ENCODE measurements around the gene CNKSR2. TPM values are rescaled to one million over a fixed set of nuclear protein-coding genes. Genes with fewer than 3 reads are reported as not detected.

Gene CNKSR2
- total and polyA plus RNA-seq, 2 experiments from 2014 or later: 13.9 to 40.9 TPM

DNA sequence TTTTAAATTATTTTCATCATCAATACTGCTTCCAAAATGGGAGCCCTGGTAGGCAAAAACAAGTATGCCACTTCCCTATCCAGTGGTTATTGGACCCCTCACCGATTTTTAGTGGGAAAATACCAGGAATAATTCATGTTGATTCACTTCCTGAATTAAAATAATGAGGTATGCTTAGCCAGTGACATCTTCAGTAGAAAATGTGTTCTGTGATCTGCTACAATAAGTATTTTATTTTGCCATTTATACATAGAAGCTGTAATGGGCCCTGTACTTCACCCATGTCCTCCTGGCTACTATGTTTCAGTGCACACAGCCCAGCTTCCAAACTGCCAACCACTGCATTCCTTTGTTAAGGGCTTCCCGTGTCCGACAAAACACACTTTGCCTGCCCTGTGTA lies 324.9 kb downstream of the CNKSR2 start (continued):
- TF ChIP-seq, protein P1, sequence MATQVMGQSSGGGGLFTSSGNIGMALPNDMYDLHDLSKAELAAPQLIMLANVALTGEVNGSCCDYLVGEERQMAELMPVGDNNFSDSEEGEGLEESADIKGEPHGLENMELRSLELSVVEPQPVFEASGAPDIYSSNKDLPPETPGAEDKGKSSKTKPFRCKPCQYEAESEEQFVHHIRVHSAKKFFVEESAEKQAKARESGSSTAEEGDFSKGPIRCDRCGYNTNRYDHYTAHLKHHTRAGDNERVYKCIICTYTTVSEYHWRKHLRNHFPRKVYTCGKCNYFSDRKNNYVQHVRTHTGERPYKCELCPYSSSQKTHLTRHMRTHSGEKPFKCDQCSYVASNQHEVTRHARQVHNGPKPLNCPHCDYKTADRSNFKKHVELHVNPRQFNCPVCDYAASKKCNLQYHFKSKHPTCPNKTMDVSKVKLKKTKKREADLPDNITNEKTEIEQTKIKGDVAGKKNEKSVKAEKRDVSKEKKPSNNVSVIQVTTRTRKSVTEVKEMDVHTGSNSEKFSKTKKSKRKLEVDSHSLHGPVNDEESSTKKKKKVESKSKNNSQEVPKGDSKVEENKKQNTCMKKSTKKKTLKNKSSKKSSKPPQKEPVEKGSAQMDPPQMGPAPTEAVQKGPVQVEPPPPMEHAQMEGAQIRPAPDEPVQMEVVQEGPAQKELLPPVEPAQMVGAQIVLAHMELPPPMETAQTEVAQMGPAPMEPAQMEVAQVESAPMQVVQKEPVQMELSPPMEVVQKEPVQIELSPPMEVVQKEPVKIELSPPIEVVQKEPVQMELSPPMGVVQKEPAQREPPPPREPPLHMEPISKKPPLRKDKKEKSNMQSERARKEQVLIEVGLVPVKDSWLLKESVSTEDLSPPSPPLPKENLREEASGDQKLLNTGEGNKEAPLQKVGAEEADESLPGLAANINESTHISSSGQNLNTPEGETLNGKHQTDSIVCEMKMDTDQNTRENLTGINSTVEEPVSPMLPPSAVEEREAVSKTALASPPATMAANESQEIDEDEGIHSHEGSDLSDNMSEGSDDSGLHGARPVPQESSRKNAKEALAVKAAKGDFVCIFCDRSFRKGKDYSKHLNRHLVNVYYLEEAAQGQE (IDR thresholded peaks at IDR 0.05; ENCODE audit: unreplicated experiment): no peak
- no peak for TF ChIP-seq EZH2 (IDR thresholded peaks at IDR 0.05; ENCODE audit: low read depth, unreplicated experiment)
- TF ChIP-seq, protein P2, sequence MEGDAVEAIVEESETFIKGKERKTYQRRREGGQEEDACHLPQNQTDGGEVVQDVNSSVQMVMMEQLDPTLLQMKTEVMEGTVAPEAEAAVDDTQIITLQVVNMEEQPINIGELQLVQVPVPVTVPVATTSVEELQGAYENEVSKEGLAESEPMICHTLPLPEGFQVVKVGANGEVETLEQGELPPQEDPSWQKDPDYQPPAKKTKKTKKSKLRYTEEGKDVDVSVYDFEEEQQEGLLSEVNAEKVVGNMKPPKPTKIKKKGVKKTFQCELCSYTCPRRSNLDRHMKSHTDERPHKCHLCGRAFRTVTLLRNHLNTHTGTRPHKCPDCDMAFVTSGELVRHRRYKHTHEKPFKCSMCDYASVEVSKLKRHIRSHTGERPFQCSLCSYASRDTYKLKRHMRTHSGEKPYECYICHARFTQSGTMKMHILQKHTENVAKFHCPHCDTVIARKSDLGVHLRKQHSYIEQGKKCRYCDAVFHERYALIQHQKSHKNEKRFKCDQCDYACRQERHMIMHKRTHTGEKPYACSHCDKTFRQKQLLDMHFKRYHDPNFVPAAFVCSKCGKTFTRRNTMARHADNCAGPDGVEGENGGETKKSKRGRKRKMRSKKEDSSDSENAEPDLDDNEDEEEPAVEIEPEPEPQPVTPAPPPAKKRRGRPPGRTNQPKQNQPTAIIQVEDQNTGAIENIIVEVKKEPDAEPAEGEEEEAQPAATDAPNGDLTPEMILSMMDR (conservative IDR thresholded peaks at IDR 0.05; ENCODE audit: low read depth in 2 of 2): no peak
- no peak for TF ChIP-seq NANOG (IDR thresholded peaks at IDR 0.05; ENCODE audit: borderline replicate concordance)
- no peak for TF ChIP-seq ZNF331 (CRISPR knock-in tag; IDR thresholded peaks at IDR 0.05; ENCODE audit: low read depth)

DNA sequence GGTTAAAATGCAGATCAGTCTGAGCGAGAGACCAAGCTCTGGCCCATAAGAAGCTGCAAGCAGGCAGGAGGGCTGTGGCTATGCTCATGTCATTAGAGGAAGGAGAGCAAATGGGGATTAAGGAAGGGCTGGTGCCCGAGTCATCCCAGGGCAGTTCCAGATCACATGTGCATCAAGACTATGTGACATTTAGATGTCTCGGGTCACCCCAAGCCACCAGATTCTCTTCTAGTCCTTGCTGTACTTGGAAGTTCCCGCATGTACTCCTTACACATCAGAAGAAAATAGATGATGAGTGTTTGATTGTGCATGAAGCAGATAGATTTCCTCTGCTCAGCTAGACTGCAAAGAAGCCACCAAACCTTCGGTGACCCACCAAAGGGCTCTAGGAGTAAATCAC lies 326.1 kb downstream of the CNKSR2 start:
- DNase-seq (ENCODE audit: low spot score) (no peak), ATAC-seq (no peak)
- Mint-ChIP-seq H3K4me3 (no peak overlapping the region), H3K27ac (no peak overlapping the region), H3K4me1 (peaks cover 11% of the 10 kb centered on the region; the same call in 2 of the 3 replicates), H3K27me3 (ENCODE audit: insufficient read depth, low read depth, poor library complexity) (no peaks in the 10 kb centered on the region), H3K36me3 (ENCODE audit: low read depth) (no peaks in the 10 kb centered on the region), H3K9me3 (no peaks in the 10 kb centered on the region)
- no peak overlapping the region for H2AFZ ChIP-seq
- H3K79me2 ChIP-seq (replicated peaks; ENCODE audit: insufficient read depth): no peaks in the 10 kb centered on the region
- no peak overlapping the region for H3K4me2 ChIP-seq
- H3K4me3 ChIP-seq: no peak overlapping the region
- H3K4me1 ChIP-seq (ENCODE audit: insufficient read depth): no peaks in the 10 kb centered on the region
- H3K27me3 ChIP-seq (ENCODE audit: insufficient read depth): no peaks in the 10 kb centered on the region
- H3K9me2 ChIP-seq (ENCODE audit: insufficient read depth): no peaks in the 10 kb centered on the region
- no peaks in the 10 kb centered on the region for H3F3A ChIP-seq (replicated peaks; ENCODE audit: low read depth)
- H4K20me1 ChIP-seq (replicated peaks; ENCODE audit: insufficient read depth): no peaks in the 10 kb centered on the region
- no peaks in the 10 kb centered on the region for H3K36me3 ChIP-seq (ENCODE audit: insufficient read depth)
- no peak overlapping the region for H3K27ac ChIP-seq (ENCODE audit: low read depth)
- TF ChIP-seq ZNF114 (CRISPR knock-in tag; IDR thresholded peaks at IDR 0.05) (no peak), NANOG (IDR thresholded peaks at IDR 0.05; ENCODE audit: borderline replicate concordance) (no peak), EZH2 (IDR thresholded peaks at IDR 0.05; ENCODE audit: low read depth, unreplicated experiment) (no peak), ZNF331 (CRISPR knock-in tag; IDR thresholded peaks at IDR 0.05; ENCODE audit: low read depth) (no peak), JUNB (IDR thresholded peaks at IDR 0.05; ENCODE audit: unreplicated experiment) (no peak), STAT1 (IDR thresholded peaks at IDR 0.05; ENCODE audit: unreplicated experiment) (no peak), EZH2phosphoT487 (IDR thresholded peaks at IDR 0.05; ENCODE audit: unreplicated experiment) (no peak), POLR2AphosphoS5 (IDR thresholded peaks at IDR 0.05; ENCODE audit: low read depth) (no peak), CREB1 (CRISPR knock-in tag; IDR thresholded peaks at IDR 0.05; ENCODE audit: low read depth) (no peak)
- TF ChIP-seq, protein P1 (IDR thresholded peaks at IDR 0.05; ENCODE audit: unreplicated experiment): no peak
- TF ChIP-seq, protein P2 (conservative IDR thresholded peaks at IDR 0.05; ENCODE audit: low read depth in 2 of 2): no peak
- TF ChIP-seq, protein P3, sequence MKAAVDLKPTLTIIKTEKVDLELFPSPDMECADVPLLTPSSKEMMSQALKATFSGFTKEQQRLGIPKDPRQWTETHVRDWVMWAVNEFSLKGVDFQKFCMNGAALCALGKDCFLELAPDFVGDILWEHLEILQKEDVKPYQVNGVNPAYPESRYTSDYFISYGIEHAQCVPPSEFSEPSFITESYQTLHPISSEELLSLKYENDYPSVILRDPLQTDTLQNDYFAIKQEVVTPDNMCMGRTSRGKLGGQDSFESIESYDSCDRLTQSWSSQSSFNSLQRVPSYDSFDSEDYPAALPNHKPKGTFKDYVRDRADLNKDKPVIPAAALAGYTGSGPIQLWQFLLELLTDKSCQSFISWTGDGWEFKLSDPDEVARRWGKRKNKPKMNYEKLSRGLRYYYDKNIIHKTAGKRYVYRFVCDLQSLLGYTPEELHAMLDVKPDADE (IDR thresholded peaks at IDR 0.05): no peak
